ENCODE measurements around the gene UBQLN4.
"Not testable (repeated sequence)": the region's sequence is repeated elsewhere in the genome, so short reads cannot be mapped to it uniquely, and the experiment has no call there.

GRCh38 chr1:156071332-156071816 is 17.8 kb upstream of the UBQLN4 start:
- not testable (repeated sequence) for TF ChIP-seq POLR2A (IDR thresholded peaks at IDR 0.05; ENCODE audit: low read length); GATA1 (IDR thresholded peaks at IDR 0.05; ENCODE audit: low read depth, low read length)
